ENCODE results near the gene MRPL53. TPM values are rescaled to one million over a fixed set of nuclear protein-coding genes. Genes with fewer than 3 reads are reported as not detected.

The MRPL53 gene
- total RNA-seq, 1 donor from 2014 or later, result 61.3 TPM

DNA sequence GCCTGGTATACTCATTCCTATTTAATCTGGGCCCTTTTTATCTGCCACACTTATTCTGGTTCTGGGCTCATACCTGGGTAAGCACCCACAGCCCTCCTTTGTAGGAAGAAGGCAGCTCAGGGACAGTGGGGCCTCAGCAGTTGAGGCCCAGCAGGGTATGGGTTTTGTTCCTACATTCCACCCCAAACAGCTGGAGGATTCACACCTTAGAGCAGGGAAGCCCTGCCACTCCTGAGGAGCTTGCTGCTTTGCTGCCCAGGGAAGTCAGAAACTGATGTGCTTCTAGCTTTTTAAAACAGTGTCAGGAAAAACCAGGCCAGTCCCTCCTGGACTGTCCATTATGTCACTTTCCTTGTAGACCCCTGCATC is 28.1 kb upstream of the MRPL53 start:
- H3K4me1 Mint-ChIP-seq (ENCODE audit: low read depth), result peaks cover 37% of the 10 kb centered on the region
- DNase-seq (ENCODE audit: low spot score, unreplicated experiment), result no peak
- H3K36me3 Mint-ChIP-seq (ENCODE audit: insufficient read depth), result peaks cover 16% of the 10 kb centered on the region
- H3K27ac Mint-ChIP-seq, result no peak overlapping the region
- peaks cover 29% of the 10 kb centered on the region for H3K27me3 Mint-ChIP-seq
- H3K9me3 Mint-ChIP-seq (ENCODE audit: low read depth), result no peaks in the 10 kb centered on the region
- peak overlapping the region; percentile 89 for H3K4me3 Mint-ChIP-seq (ENCODE audit: low read depth)
- TF ChIP-seq, protein P1, sequence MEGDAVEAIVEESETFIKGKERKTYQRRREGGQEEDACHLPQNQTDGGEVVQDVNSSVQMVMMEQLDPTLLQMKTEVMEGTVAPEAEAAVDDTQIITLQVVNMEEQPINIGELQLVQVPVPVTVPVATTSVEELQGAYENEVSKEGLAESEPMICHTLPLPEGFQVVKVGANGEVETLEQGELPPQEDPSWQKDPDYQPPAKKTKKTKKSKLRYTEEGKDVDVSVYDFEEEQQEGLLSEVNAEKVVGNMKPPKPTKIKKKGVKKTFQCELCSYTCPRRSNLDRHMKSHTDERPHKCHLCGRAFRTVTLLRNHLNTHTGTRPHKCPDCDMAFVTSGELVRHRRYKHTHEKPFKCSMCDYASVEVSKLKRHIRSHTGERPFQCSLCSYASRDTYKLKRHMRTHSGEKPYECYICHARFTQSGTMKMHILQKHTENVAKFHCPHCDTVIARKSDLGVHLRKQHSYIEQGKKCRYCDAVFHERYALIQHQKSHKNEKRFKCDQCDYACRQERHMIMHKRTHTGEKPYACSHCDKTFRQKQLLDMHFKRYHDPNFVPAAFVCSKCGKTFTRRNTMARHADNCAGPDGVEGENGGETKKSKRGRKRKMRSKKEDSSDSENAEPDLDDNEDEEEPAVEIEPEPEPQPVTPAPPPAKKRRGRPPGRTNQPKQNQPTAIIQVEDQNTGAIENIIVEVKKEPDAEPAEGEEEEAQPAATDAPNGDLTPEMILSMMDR (IDR thresholded peaks at IDR 0.05; ENCODE audit: unreplicated experiment), result no peak

DNA sequence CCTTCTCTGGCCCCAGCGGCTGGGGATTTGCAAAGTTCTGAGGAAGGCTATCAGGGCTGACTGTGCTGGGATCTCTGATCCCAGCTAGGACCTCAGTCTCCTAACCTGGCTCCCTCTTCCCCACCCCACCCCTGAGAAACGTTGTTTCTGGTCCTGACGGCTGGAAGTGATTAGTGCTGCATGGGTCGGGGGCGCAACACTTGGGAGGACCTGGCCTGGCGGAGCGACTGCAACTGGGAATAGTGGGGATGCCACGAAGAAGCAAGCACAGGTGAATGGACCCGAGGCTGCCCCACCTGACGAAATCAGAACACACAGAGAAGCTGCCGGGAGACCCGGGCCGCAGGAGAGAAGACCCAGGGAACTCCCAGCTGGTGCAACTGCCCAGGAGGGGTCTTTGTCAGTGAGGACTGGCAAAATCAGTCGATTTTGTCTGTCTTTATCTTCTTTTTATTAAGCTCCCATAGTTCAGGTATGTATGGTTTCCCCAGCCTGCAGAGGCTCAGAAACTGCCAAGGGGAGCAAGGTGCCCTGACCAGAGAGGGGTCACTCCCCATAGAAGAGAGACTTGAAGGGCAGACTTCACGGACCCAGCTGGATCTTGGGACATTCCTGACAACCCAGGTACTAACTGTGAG is 27.6 kb upstream of the MRPL53 start:
- peaks cover 13% of the 10 kb centered on the region for H3K36me3 Mint-ChIP-seq (ENCODE audit: insufficient read depth)
- no peak for DNase-seq (ENCODE audit: low spot score, unreplicated experiment)
- TF ChIP-seq, protein P1 (IDR thresholded peaks at IDR 0.05; ENCODE audit: unreplicated experiment), result no peak
- peak overlapping the region; percentile 89 for H3K4me3 Mint-ChIP-seq (ENCODE audit: low read depth)
- no peak overlapping the region for H3K27ac Mint-ChIP-seq
- H3K9me3 Mint-ChIP-seq (ENCODE audit: low read depth), result no peaks in the 10 kb centered on the region
- H3K27me3 Mint-ChIP-seq, result peaks cover 29% of the 10 kb centered on the region
- peaks cover 36% of the 10 kb centered on the region for H3K4me1 Mint-ChIP-seq (ENCODE audit: low read depth)

DNA sequence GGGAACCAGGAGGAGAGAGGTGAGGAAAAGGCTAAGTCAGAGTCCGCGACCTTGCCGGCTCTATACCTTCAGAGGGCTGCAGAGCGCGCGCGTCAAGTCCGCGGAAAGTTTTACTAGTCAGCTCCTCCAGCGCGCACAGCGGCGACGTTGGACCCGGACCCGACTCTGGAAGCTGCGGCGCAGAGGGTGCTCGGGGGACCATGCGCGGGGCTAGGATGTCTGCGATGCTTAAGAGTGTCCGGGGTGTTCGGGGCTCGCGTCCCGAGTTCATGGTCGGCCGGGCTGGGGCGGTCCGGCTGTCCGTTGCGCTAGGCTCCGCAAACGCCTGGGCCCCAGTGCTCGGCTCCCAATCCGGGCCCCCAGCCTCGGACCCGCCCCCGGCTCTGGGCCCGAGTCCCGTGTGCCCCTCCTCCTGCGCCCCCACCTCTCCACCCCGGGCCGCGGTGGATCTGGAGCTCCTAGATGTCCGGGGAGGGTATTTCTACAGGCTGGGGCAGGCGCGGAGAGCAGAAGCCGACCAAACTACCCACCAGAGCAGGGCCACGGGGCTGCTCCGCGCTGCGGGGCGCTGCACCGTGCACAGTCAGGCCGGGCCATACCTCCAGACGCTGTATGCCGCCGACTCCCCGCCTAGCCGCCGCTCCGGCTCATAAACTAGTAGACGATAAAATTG is 26.9 kb upstream of the MRPL53 start, which contains the start of gene LBX2:
Gene LBX2, minus strand, starts transcription at position 337 of the 673 bp plus-strand sequence. Its CDS starts 66 bp downstream, at position 271.
- H3K4me1 Mint-ChIP-seq (ENCODE audit: low read depth), result peaks cover 31% of the 10 kb centered on the region
- DNase-seq (ENCODE audit: low spot score, unreplicated experiment), result no peak
- TF ChIP-seq, protein P1 (IDR thresholded peaks at IDR 0.05; ENCODE audit: unreplicated experiment), result no peak
- no peaks in the 10 kb centered on the region for H3K9me3 Mint-ChIP-seq (ENCODE audit: low read depth)
- peak within 1 kb of the TSS; percentile 89 for H3K4me3 Mint-ChIP-seq (ENCODE audit: low read depth)
- H3K27me3 Mint-ChIP-seq, result peaks cover 29% of the 10 kb centered on the region
- peak within 1 kb of the TSS; percentile 93 for H3K27ac Mint-ChIP-seq
- H3K36me3 Mint-ChIP-seq (ENCODE audit: insufficient read depth), result peaks cover 6% of the 10 kb centered on the region

DNA sequence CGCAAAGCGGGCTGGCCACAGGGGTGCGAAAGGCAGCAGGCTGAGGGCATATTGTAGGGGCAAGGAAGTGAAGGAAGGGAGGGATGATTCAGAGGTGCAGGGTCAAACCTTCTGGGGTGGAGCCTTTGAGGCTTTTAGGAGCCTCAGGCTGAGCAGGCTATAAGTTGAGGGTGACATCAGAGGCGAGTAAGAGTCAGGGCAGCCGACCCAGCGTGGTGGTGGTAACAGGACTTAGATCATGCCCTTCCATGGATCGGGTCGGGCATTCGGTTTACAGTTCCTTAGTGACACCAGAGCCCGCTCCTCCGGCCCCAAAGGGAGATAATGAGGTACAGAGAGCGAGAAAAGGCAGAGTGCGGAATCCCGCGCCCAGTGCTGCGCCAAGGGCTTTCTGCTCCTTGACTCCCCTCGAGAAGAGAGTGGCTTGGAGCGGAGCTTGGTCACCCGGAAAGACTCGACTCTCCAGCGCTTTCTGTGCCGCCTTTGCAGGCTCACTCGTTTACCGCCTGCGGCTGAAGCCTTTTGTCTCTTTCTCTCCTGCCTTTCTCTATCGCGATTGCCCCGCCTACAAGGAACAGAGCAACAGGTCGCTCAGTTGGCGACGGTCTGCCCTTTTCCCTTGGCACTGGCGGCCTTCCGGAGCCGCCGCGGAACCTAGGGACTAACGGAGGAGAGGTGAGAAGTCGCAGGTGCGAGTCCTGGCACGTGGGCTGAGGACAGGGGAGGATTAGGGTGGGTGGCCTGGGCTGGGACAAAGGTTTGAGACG is 26.2 kb upstream of the MRPL53 start:
- H3K4me3 Mint-ChIP-seq (ENCODE audit: low read depth), result peak overlapping the region; percentile 89
- H3K9me3 Mint-ChIP-seq (ENCODE audit: low read depth), result no peaks in the 10 kb centered on the region
- H3K27ac Mint-ChIP-seq, result peak overlapping the region; percentile 93
- H3K4me1 Mint-ChIP-seq (ENCODE audit: low read depth), result peaks cover 29% of the 10 kb centered on the region
- peaks cover 9% of the 10 kb centered on the region for H3K36me3 Mint-ChIP-seq (ENCODE audit: insufficient read depth)
- no peak for DNase-seq (ENCODE audit: low spot score, unreplicated experiment)
- TF ChIP-seq, protein P1 (IDR thresholded peaks at IDR 0.05; ENCODE audit: unreplicated experiment), result no peak
- peaks cover 29% of the 10 kb centered on the region for H3K27me3 Mint-ChIP-seq

DNA sequence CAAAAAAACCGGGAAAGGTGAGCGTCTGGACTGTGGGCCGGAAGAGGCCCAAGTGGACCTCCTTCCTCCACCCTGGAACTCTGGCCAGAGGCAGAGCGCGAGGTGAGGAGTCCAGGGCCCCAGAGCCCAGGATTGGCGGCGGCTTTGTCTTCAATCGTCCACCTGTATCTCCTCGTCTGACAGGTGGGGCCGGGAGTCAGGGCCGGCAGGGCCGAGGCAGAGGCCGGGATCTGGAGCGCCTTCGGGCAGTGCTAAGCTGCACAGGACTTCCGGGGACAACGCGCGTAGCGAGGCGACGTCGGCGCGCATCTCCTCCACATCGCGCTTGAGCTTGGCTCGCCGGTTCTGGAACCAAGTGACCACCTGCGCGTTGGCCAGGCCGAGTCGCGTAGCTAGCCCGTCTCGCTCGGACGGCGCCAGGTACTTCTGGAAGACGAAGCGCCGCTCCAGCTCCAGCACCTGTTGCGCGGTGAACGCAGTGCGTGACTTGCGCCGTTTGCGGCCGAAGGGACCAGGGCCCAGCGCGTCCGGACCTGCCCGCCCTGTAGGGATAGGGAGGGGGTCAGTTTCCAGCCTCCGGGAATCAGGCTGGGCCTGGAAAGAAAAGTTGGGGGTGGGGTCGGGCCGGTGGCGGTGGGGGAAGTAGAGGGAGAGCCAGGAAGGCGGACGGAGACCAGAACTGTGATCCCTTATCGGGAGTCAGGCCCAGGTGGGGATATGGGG is 25.5 kb upstream of the MRPL53 start:
- no peaks in the 10 kb centered on the region for H3K9me3 Mint-ChIP-seq (ENCODE audit: low read depth)
- H3K27ac Mint-ChIP-seq, result peak overlapping the region; percentile 93
- H3K36me3 Mint-ChIP-seq (ENCODE audit: insufficient read depth), result peaks cover 10% of the 10 kb centered on the region
- peaks cover 29% of the 10 kb centered on the region for H3K27me3 Mint-ChIP-seq
- no peak for DNase-seq (ENCODE audit: low spot score, unreplicated experiment)
- H3K4me1 Mint-ChIP-seq (ENCODE audit: low read depth), result peaks cover 26% of the 10 kb centered on the region
- H3K4me3 Mint-ChIP-seq (ENCODE audit: low read depth), result peak overlapping the region; percentile 89
- TF ChIP-seq, protein P1 (IDR thresholded peaks at IDR 0.05; ENCODE audit: unreplicated experiment), result no peak
